Smooth muscle cell (in vitro differentiated cells): ENCODE results near the gene TRA2A. TPM values are rescaled to one million over a fixed set of nuclear protein-coding genes. Genes with fewer than 3 reads are reported as not detected.

ENCODE experiments used
- DNase-seq: peaks from one replicate; lab custom pipeline; 2025; ENCODE audit not compliant: unreplicated experiment; lab: John Stamatoyannopoulos, UW
- H2AFZ ChIP-seq: fragments of 200-600 bp; sonication (generic); 2 replicates; pipeline ENCODE4 v1.6.0; 2016; ENCODE audit warnings: antibody characterized with exemption, low read depth, mild to moderate bottlenecking
- H3F3A ChIP-seq: fragments of 200-600 bp; sonication (generic); 2 replicates; pipeline ENCODE4 v1.6.0; 2017; ENCODE audit warnings: antibody characterized with exemption, low read depth
- H3K27ac ChIP-seq: fragments of 200-600 bp; sonication (generic); 2 replicates; pipeline ENCODE4 v1.5.1; 2016; ENCODE audit warnings: low read depth, mild to moderate bottlenecking
- H3K27me3 ChIP-seq: fragments of 200-600 bp; sonication (generic); 2 replicates; pipeline ENCODE4 v1.6.1; 2016; ENCODE audit warnings: low read depth, mild to moderate bottlenecking
- H3K36me3 ChIP-seq: fragments of 200-600 bp; sonication (generic); 2 replicates; pipeline ENCODE4 v1.5.1; 2016; ENCODE audit warnings: low read depth
- H3K4me1 ChIP-seq: fragments of 200-600 bp; sonication (generic); 2 replicates; pipeline ENCODE4 v1.5.1; 2016; ENCODE audit warnings: low read depth
- H3K4me2 ChIP-seq: fragments of 200-600 bp; sonication (generic); 2 replicates; pipeline ENCODE4 v1.6.0; 2016; ENCODE audit warnings: mild to moderate bottlenecking
- H3K4me3 ChIP-seq: fragments of 200-600 bp; sonication (generic); 2 replicates; pipeline ENCODE4 v1.5.1; 2016; ENCODE audit warnings: mild to moderate bottlenecking
- H3K79me2 ChIP-seq: fragments of 200-600 bp; sonication (generic); 2 replicates; pipeline ENCODE4 v1.6.0; 2016; ENCODE audit warnings: low read depth, mild to moderate bottlenecking
- H3K9ac ChIP-seq: fragments of 200-600 bp; sonication (generic); 2 replicates; pipeline ENCODE4 v1.6.0; 2016; ENCODE audit warnings: low read depth
- H3K9me3 ChIP-seq: fragments of 200-600 bp; sonication (generic); replicated peaks from 2 replicates; pipeline ENCODE4 v1.5.1; 2016; ENCODE audit warnings: low read depth
- H4K20me1 ChIP-seq: fragments of 200-600 bp; sonication (generic); 2 replicates; pipeline ENCODE4 v1.6.0; 2016; ENCODE audit warnings: low read depth
- WGBS: methylation state at CpG from one replicate; pipeline ENCODE4 v1.1.7; 2016; ENCODE audit warnings: low lambda C conversion rate; 5-methylcytosine and 5-hydroxymethylcytosine counted together
- polyA plus RNA-seq: library from polyadenylated mRNA; unstranded; fragments of >200 nt; fragmentation: Nextera tagmentation; extraction: Ambion mirVana; gene quantifications from 2 replicates; pipeline ENCODE4 v1.2.1, GENCODE V29; 2016
- total RNA-seq: library from RNA; depleted of rRNA; stranded (reverse); fragments of >200 nt; gene quantifications from 2 replicates; pipeline ENCODE4 v1.2.3, GENCODE V29; 2014
- TF ChIP-seq, protein P1 (sequence below): fragments of 200-600 bp; sonication (generic); IDR thresholded peaks from 2 replicates; pipeline ENCODE4 v1.5.1; 2017; ENCODE audit warnings: borderline replicate concordance, mild to moderate bottlenecking, antibody characterized with exemption; ENCODE audit not compliant: insufficient read depth, poor library complexity, severe bottlenecking

TRA2A gene
- total and polyA plus RNA-seq, 2 experiments from 2014 or later: 43.0 to 89.0 TPM

- TF ChIP-seq, protein P1, sequence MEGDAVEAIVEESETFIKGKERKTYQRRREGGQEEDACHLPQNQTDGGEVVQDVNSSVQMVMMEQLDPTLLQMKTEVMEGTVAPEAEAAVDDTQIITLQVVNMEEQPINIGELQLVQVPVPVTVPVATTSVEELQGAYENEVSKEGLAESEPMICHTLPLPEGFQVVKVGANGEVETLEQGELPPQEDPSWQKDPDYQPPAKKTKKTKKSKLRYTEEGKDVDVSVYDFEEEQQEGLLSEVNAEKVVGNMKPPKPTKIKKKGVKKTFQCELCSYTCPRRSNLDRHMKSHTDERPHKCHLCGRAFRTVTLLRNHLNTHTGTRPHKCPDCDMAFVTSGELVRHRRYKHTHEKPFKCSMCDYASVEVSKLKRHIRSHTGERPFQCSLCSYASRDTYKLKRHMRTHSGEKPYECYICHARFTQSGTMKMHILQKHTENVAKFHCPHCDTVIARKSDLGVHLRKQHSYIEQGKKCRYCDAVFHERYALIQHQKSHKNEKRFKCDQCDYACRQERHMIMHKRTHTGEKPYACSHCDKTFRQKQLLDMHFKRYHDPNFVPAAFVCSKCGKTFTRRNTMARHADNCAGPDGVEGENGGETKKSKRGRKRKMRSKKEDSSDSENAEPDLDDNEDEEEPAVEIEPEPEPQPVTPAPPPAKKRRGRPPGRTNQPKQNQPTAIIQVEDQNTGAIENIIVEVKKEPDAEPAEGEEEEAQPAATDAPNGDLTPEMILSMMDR: no peak
- Histone ChIP-seq H3K27ac (no peak overlapping the region), H3K27me3 (no peaks in the 10 kb centered on the region), H3K9ac (no peak overlapping the region), H3F3A (no peaks in the 10 kb centered on the region), H4K20me1 (no peaks in the 10 kb centered on the region), H3K9me3 (no peaks in the 10 kb centered on the region), H2AFZ (no peak overlapping the region), H3K4me2 (no peak overlapping the region), H3K4me1 (no peaks in the 10 kb centered on the region), H3K79me2 (no peaks in the 10 kb centered on the region), H3K36me3 (no peaks in the 10 kb centered on the region), H3K4me3 (no peak overlapping the region)
- WGBS: 98% methylated on average over 4 of the region's 4 CpGs
- no peak for DNase-seq
Observed at GRCh38 chr7:23547662-23548061, 15.9 kb upstream of the TRA2A start.

DNA sequence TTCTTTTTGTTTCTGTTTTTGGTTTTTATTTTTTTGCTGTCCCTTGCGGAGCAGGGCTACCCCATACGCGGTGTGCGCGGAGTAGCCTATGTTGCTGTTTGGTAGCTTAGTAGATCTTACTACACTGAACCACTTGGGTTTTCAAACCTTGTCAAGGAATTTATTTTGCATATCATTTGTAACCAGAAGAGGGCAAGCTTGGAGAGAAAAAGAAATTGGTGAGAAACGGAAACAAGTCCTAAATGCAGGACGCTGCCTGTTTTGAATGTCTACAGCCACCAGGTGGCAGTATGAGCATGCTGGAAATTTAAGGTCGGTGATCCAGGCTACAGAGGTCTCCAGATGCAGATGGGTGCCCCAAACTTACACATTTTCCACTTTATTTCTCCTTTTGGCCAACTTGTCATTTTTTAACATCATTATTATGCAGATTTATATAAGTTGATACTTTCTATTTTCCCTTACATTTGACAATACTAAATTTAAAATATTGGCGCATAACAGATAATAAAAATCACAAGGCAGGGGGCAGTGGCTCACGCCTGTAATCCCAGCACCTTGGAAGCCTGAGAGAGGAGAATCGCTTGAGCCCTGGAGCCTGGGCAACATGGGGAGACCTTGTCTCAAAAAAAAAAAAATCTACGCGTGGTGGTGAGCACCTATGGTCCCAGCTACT lies 15.3 kb upstream of the TRA2A start:
- no peaks in the 10 kb centered on the region for H3F3A ChIP-seq
- H3K79me2 ChIP-seq: no peaks in the 10 kb centered on the region
- H3K9me3 ChIP-seq: no peaks in the 10 kb centered on the region
- no peaks in the 10 kb centered on the region for H3K27me3 ChIP-seq
- no peaks in the 10 kb centered on the region for H3K36me3 ChIP-seq
- H4K20me1 ChIP-seq: no peaks in the 10 kb centered on the region
- H3K27ac ChIP-seq: no peak overlapping the region
- no peak overlapping the region for H2AFZ ChIP-seq
- H3K9ac ChIP-seq: no peak overlapping the region
- TF ChIP-seq, protein P1: peak; percentile 95
- no peaks in the 10 kb centered on the region for H3K4me1 ChIP-seq
- no peak overlapping the region for H3K4me2 ChIP-seq
- 46% methylated on average over 13 of the region's 13 CpGs for WGBS
- H3K4me3 ChIP-seq: no peak overlapping the region
- peak; percentile 6 for DNase-seq

DNA sequence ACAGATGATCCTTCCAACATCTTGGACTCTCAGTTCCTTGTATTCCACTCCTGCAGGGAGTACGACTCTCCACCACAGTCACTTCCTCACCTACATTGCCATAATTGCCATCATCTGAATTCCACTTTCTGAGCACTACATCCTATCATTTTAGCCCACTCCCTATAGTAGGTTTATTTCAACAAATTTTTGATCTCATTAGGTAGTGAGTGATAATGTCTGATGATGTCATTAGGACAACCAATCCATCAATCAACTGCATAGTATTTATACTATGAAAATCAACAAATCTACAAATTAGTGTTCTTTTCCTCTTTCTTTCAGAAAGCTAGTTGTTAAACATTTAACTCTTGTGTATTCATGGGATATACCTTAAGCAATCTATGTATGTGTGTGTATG lies 13.7 kb upstream of the TRA2A start:
- Histone ChIP-seq H3K79me2 (no peaks in the 10 kb centered on the region), H3K4me3 (no peak overlapping the region), H3K9me3 (no peaks in the 10 kb centered on the region), H3K27ac (no peak overlapping the region), H3K4me2 (no peak overlapping the region), H3K9ac (no peak overlapping the region), H3K36me3 (no peaks in the 10 kb centered on the region), H2AFZ (no peak overlapping the region), H3K4me1 (no peaks in the 10 kb centered on the region), H4K20me1 (no peaks in the 10 kb centered on the region), H3K27me3 (no peaks in the 10 kb centered on the region), H3F3A (no peaks in the 10 kb centered on the region)
- TF ChIP-seq, protein P1: no peak
- 96% methylated on average over 1 of the region's 1 CpG for WGBS
- DNase-seq: no peak

DNA sequence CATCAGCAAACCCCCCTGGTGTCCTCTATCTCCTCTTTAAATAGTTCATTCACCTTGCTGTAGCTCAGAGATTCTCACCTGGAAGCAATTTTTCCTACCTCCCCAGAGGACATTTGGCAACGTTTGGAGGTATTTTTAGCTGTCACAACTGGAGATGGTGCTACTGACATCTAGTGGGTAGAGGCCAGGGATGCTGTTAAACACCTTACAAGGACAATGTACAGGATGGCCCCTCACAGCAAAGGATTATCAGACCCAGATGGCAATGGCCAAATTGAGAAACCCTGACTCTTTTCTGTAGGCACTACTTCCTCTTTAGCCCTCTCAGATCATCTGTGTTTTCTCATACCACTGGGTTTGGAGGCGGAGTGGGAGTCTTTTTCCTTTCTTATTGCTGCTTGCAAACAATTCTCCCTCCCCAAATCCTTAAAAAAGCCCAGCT lies 13.2 kb upstream of the TRA2A start:
- TF ChIP-seq, protein P1: peak; percentile 27
- Histone ChIP-seq H3K36me3 (no peaks in the 10 kb centered on the region), H3K9me3 (no peaks in the 10 kb centered on the region), H3K27me3 (no peaks in the 10 kb centered on the region), H3K27ac (no peak overlapping the region), H3K9ac (no peak overlapping the region), H3K79me2 (no peaks in the 10 kb centered on the region), H3K4me3 (no peak overlapping the region), H4K20me1 (no peaks in the 10 kb centered on the region), H3F3A (no peaks in the 10 kb centered on the region), H2AFZ (no peak overlapping the region), H3K4me1 (no peaks in the 10 kb centered on the region), H3K4me2 (no peak overlapping the region)
- DNase-seq: no peak
- 41% methylated on average over 2 of the region's 2 CpGs for WGBS
